Measurements from ENCODE around the gene CPNE5.

CPNE5 gene

GRCh38 chr6:36853325-36853724 is 14.1 kb upstream of the CPNE5 start:
- TF ChIP-seq POLR2A (IDR thresholded peaks at IDR 0.05; ENCODE audit: low read depth, low read length) (no peak), POLR2AphosphoS5 (IDR thresholded peaks at IDR 0.05; ENCODE audit: low read depth, low read length) (no peak), TAF1 (IDR thresholded peaks at IDR 0.05; ENCODE audit: borderline replicate concordance, low read depth, low read length) (no peak)
- no peak for FAIRE-seq
- DNase-seq (ENCODE audit: insufficient read length) = no peak

DNA sequence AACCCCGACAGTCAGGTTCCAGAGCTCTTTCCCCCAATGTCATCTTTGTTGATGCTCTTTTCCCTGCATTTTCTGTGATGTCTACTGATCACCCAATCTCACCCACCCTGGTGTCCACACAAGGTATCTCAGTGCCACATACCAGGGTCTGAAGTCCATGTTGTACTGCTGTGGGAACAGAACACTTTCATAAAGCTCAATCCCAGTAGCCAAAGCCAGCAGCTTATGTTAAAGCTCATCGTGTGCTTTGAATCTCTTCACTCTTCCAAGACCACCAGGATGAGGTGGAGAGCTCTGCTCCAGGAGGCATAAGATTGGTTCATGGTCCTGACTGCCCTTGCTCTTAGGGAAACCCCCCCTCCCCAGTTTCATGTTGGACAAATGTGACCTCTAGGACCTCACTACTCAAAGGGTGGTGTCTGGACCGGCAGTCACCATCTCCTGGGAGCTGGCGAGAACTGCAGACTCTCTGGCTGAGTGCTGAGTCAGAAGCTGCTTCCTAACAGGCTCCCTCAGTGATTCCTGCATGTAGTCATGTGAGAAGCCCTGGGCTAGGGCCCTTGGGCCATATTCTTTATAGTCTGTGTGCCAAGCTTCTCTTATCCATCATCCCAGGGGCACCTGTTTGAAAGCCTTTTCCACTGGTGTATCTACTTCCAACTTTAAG is 13.4 kb upstream of the CPNE5 start:
- FAIRE-seq (no peak), DNase-seq (ENCODE audit: insufficient read length) (no peak)
- TF ChIP-seq POLR2A (IDR thresholded peaks at IDR 0.05; ENCODE audit: low read depth, low read length) (no peak), TAF1 (IDR thresholded peaks at IDR 0.05; ENCODE audit: borderline replicate concordance, low read depth, low read length) (no peak), POLR2AphosphoS5 (IDR thresholded peaks at IDR 0.05; ENCODE audit: low read depth, low read length) (no peak)

DNA sequence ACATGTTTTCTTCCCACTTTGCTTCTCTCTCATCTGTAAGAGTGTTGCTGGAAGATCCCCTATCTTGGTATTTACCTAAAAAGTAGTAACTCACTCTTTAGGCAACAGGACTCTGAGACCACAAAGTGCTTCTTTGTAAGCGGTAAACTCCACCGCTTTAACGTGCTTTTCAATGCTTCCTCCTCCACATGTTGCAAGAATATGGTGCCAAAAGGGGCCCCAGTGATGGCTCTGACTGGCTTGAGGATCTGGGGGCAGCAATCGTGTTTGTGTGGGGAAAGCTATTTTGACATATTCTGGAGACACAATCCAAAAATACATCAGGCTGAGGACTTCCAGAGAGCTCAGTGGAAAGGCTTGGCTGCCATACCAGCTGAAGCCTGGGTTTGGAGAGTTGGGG is 12.4 kb upstream of the CPNE5 start:
- FAIRE-seq (no peak), DNase-seq (ENCODE audit: insufficient read length) (no peak)
- TF ChIP-seq TAF1 (IDR thresholded peaks at IDR 0.05; ENCODE audit: borderline replicate concordance, low read depth, low read length) = no peak
- TF ChIP-seq POLR2AphosphoS5 (IDR thresholded peaks at IDR 0.05; ENCODE audit: low read depth, low read length) = no peak
- TF ChIP-seq POLR2A (IDR thresholded peaks at IDR 0.05; ENCODE audit: low read depth, low read length) = no peak

- DNase-seq (ENCODE audit: insufficient read length) (no peak), FAIRE-seq (no peak)
- no peak for TF ChIP-seq TAF1 (IDR thresholded peaks at IDR 0.05; ENCODE audit: borderline replicate concordance, low read depth, low read length)
- TF ChIP-seq POLR2AphosphoS5 (IDR thresholded peaks at IDR 0.05; ENCODE audit: low read depth, low read length) = no peak
- no peak for TF ChIP-seq POLR2A (IDR thresholded peaks at IDR 0.05; ENCODE audit: low read depth, low read length)
These were observed 11.9 kb upstream of the CPNE5 start for GRCh38 chr6:36851149-36851614.

DNA sequence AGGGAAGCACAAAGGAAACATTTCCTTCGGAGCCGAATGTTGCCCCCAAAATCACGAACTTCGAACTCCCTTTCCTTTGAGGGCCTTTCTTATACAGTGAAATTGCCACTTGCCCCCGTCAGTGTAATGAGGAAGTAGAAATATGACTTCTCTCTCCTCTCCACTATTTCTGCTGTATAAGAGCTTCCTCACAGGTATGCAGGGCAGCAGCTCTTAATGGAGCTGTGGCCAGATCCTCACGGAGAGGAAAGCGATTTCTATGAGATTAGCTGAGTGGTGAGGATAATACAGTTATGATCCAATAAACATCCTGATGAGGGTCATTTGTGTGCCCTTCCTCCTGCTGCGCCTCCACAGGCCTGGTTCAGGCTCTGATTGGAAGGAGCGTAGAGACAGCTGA is 10.8 kb upstream of the CPNE5 start:
- TF ChIP-seq POLR2AphosphoS5 (IDR thresholded peaks at IDR 0.05; ENCODE audit: low read depth, low read length) (no peak), TAF1 (IDR thresholded peaks at IDR 0.05; ENCODE audit: borderline replicate concordance, low read depth, low read length) (no peak), POLR2A (IDR thresholded peaks at IDR 0.05; ENCODE audit: low read depth, low read length) (no peak)
- FAIRE-seq = no peak
- no peak for DNase-seq (ENCODE audit: insufficient read length)

DNA sequence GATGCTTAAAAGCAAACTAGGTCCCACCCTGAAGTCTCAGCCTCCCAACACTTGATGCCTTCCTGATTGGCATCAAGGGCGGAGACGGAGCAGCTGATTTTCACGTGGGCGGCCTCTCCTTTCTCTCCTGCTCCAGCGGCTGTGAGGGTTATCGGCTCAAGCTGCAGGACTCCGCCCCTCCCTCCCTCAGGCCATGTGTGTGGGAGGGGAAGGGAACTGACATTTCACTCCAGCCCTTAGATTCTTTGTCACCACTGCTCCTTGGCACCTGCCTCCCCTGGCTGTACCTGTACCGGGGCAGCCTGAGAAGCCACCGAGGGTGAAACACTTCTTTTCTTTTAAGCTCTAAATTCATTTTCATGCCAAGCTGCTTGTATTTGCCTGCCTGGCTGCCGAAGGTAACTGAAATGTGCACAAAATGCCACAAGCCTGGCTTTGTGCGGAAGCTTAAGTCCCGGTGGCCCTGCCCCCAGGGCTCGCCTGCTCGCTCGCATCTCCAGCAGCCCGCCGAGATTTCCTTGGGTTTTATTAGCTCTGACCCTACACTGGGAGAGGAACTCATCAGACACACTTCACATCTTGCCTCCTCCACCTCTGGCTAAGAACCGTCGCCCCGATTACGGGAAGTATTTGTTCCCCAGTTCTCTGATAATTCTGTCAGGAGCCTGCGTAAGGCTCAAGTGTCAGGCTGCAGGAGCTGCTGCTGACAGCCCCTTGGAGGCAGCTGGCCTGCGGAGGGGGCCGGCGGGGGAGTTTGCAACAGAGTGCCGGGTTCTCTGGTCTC is 9.6 kb upstream of the CPNE5 start:
- DNase-seq (ENCODE audit: insufficient read length) = no peak
- FAIRE-seq = no peak
- TF ChIP-seq TAF1 (IDR thresholded peaks at IDR 0.05; ENCODE audit: borderline replicate concordance, low read depth, low read length) = no peak
- TF ChIP-seq POLR2A (IDR thresholded peaks at IDR 0.05; ENCODE audit: low read depth, low read length) = no peak
- no peak for TF ChIP-seq POLR2AphosphoS5 (IDR thresholded peaks at IDR 0.05; ENCODE audit: low read depth, low read length)

DNA sequence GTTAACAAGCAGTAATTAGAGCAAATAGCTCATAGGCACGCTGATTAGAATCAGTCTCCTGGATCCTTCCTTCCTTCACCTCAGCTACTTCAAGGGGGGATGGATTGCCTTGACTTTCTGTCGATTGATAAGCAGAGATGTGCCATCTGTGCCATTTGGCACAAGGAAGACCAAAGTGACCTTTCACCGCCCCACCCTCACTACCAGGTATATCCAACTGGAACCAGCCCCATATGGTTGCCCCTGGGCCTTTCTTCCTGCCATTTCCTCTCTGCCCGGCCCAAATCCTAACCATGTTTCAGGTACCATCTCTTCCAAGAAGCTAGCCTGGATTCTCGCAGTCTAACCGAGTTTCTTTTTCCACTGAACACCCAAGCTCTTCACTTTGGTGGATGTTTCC is 8.7 kb upstream of the CPNE5 start:
- no peak for DNase-seq (ENCODE audit: insufficient read length)
- no peak for FAIRE-seq
- TF ChIP-seq POLR2A (IDR thresholded peaks at IDR 0.05; ENCODE audit: low read depth, low read length) (no peak), POLR2AphosphoS5 (IDR thresholded peaks at IDR 0.05; ENCODE audit: low read depth, low read length) (no peak)

- FAIRE-seq (no peak), DNase-seq (ENCODE audit: insufficient read length) (no peak)
- TF ChIP-seq POLR2A (IDR thresholded peaks at IDR 0.05; ENCODE audit: low read depth, low read length) = no peak
- no peak for TF ChIP-seq TAF1 (IDR thresholded peaks at IDR 0.05; ENCODE audit: borderline replicate concordance, low read depth, low read length)
- no peak for TF ChIP-seq POLR2AphosphoS5 (IDR thresholded peaks at IDR 0.05; ENCODE audit: low read depth, low read length)
These were observed 7.9 kb upstream of the CPNE5 start for GRCh38 chr6:36847152-36847551.

DNA sequence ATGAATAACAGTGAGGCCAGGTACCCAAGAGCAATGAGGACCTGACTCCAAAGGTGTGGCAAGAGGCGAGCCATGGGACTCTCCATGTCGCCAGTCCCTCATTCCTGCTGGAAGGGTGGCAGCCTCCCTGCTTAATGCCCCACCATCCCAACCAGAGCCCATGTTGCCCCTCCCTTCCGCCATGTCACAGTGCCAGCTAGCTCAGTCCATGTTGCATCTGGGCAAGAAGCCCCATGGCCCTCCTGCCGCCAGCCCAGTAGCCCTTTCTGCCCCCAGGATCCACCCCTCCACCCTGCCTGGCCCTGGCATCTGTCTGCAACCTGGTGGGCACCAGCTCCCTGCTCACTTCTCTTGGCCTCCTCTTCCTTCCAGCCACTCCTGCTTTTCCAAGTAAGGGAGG is 6.0 kb upstream of the CPNE5 start:
- no peak for FAIRE-seq
- no peak for TF ChIP-seq POLR2AphosphoS5 (IDR thresholded peaks at IDR 0.05; ENCODE audit: low read depth, low read length)
- no peak for TF ChIP-seq POLR2A (IDR thresholded peaks at IDR 0.05; ENCODE audit: low read depth, low read length)
- no peak for TF ChIP-seq TAF1 (IDR thresholded peaks at IDR 0.05; ENCODE audit: borderline replicate concordance, low read depth, low read length)

DNA sequence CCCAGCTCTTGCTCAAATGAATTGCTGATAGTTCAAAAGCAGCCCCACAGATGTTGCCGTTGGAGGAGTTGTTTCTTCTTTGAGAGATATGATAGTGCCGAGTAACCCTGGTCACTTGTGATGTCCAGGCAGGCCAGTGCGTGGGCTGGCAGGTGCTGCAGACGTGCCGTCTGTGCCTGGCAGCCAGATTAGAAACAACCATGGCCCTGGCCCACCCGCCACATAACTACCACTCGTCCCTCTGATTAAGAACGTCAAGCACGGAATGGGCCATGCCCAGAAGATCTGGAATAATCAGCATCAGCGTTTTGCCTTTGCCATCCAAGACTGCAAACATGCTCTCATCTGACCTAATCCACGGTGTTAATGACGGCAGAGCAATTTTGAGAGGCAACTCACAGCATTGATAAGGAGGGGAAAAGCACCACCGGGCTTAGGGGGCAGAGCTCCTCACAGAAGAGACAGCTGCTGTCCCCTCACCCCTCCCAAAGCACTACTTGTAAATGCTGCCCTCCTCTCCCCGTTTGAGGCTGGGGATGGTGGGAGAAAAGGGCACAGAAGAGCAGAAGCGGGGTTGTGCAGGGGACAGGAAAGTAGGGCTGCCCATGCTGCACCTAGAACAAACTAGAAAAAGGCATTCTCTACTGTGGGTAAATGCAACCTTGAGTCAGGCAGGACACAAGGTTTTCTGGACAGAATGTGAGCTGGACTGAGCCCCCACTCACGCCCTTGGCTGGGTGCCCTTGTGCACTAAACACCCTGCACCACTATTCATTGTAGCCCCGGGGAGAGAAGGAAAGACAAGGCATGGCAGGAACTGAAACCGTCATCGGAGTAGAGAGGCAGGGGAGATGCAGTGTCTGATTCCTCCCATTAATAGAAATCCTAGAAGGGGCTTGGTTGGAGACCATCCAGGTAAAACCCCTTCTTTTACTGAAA is 5.3 kb upstream of the CPNE5 start:
- no peak for DNase-seq (ENCODE audit: insufficient read length)
- no peak for TF ChIP-seq POLR2AphosphoS5 (IDR thresholded peaks at IDR 0.05; ENCODE audit: low read depth, low read length)
- TF ChIP-seq TAF1 (IDR thresholded peaks at IDR 0.05; ENCODE audit: borderline replicate concordance, low read depth, low read length) = no peak
- FAIRE-seq = no peak

More for the DNA sequence above, 6.0 kb upstream of the CPNE5 start:
- DNase-seq (ENCODE audit: insufficient read length) = no peak

DNA sequence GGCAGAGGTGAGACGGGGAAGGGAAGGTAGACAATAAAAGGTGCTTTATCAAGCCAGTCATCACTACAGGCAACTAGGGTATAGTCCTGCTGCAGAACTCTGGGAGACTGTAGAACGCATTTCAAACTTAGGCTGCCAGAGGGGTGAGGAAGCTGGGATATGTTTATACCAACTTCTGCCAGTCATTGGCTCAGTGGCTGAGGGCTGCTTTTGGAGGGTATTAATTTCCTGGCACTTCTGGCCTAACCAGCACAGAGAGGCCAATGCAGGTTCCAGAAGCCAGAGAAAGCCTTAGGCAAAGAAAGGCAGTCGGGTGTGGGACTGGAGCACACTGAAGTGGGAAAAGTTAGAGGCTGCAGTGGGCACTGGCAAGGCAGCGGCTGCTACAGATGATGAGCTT is 3.9 kb upstream of the CPNE5 start:
- FAIRE-seq (no peak), DNase-seq (ENCODE audit: insufficient read length) (no peak)
- TF ChIP-seq POLR2A (IDR thresholded peaks at IDR 0.05; ENCODE audit: low read depth, low read length) = no peak
- TF ChIP-seq POLR2AphosphoS5 (IDR thresholded peaks at IDR 0.05; ENCODE audit: low read depth, low read length) = no peak
- TF ChIP-seq TAF1 (IDR thresholded peaks at IDR 0.05; ENCODE audit: borderline replicate concordance, low read depth, low read length) = no peak
